ENCODE measurements around the gene HERPUD1. TPM values are rescaled to one million over a fixed set of nuclear protein-coding genes. Genes with fewer than 3 reads are reported as not detected.
"Not testable (repeated sequence)": the region's sequence is repeated elsewhere in the genome, so short reads cannot be mapped to it uniquely, and the experiment has no call there.

HERPUD1 gene
- total RNA-seq, 2 experiments from 2014 or later: 217 to 227 TPM

DNA sequence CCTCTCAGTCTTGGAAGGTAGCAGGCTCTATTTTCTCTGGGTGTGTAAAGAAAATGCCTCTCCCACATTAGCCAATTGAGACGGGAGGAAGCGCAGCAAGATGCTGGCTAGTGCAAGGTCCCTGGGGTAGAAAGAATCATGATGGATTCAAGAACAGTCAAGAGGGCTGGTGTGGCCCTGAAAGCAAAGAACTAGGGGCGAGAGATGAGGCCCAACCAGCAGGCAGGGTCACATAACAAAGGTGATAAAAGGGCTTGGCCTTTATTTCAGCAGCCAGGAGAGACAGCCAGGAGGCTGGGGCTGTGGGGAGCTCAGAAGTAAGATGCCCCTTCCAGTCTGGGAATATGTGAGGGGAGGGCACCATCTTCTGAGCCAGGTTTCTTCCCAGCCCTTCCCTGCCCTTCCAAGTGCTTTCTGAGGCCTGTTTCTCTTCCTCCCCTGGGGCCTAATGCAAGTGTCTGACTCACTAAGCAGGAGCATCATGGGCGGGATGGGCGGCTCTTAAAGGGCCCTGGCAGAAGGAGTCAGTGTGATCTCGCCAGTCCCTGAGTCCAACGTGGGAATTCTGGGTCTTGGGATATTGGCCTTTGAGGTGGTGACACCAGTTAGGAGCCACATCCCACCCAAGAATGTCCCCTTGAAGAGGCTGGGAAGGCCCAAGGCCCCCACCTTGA is 53.5 kb downstream of the HERPUD1 start:
- no peaks in the 10 kb centered on the region for H3K27me3 ChIP-seq (ENCODE audit: control insufficient read depth in 1 of 2, insufficient read depth in 2 of 2, low read length in 2 of 2)
- CTCF ChIA-PET: interaction anchor here (1.3 kb wide), 1 partner anchor 21 kb away, joined by 3 read pairs; no protein-coding TSS in a partner anchor
- intact Hi-C loops (cut with DNase I, micrococcal nuclease): no loop called here
- H3K4me1 ChIP-seq (ENCODE audit: insufficient read depth, low read length): peaks cover 83% of the 10 kb centered on the region
- H3K27ac ChIP-seq (ENCODE audit: low read depth in 1 of 2, low read length in 2 of 2): peak overlapping the region; percentile 33 to 41
- no peak for ATAC-seq (ENCODE audit: poor library complexity)
- POLR2A ChIA-PET: interaction anchor here (1.2 to 1.7 kb wide), 4 partner anchors 10 to 56 kb away, joined by 3 read pairs; no protein-coding TSS in a partner anchor
- peaks cover 45% of the 10 kb centered on the region for H3K36me3 Mint-ChIP-seq (ENCODE audit: low read depth)
- peaks cover 70% of the 10 kb centered on the region for H3K4me1 Mint-ChIP-seq (ENCODE audit: low read depth)
- TF ChIP-seq CTCF (IDR thresholded peaks at IDR 0.05): no peak
- no peaks in the 10 kb centered on the region for H3K9me3 Mint-ChIP-seq
- H3K27me3 Mint-ChIP-seq: no peaks in the 10 kb centered on the region
- no peaks in the 10 kb centered on the region for H3K9me3 ChIP-seq (ENCODE audit: control insufficient read depth in 1 of 2, insufficient read depth in 1 of 2, low read length in 2 of 2)
- peak overlapping the region; percentile 82 for H3K27ac Mint-ChIP-seq
- H3K4me3 Mint-ChIP-seq: peak overlapping the region; percentile 52
- H3K36me3 ChIP-seq (ENCODE audit: insufficient read depth, low read length): peaks cover 29% of the 10 kb centered on the region
- H3K4me3 ChIP-seq (ENCODE audit: low read length): no peak overlapping the region
- DNase-seq: peak in 1 of 14 experiments; percentile 48

GRCh38 chr16:56985962-56986360 is 54.0 kb downstream of the HERPUD1 start:
- POLR2A ChIA-PET: interaction anchor here (1.2 to 1.7 kb wide), 4 partner anchors 10 to 55 kb away, joined by 3 read pairs; no protein-coding TSS in a partner anchor
- no peak for TF ChIP-seq CTCF (IDR thresholded peaks at IDR 0.05)
- Mint-ChIP-seq H3K27me3 (no peaks in the 10 kb centered on the region), H3K4me1 (ENCODE audit: low read depth) (peaks cover 74% of the 10 kb centered on the region), H3K9me3 (no peaks in the 10 kb centered on the region), H3K27ac (peak overlapping the region; percentile 96), H3K4me3 (peak overlapping the region; percentile 51), H3K36me3 (ENCODE audit: low read depth) (peaks cover 50% of the 10 kb centered on the region)
- no peak for DNase-seq
- no peak for ATAC-seq (ENCODE audit: poor library complexity)
- Histone ChIP-seq H3K36me3 (ENCODE audit: insufficient read depth, low read length) (peaks cover 29% of the 10 kb centered on the region), H3K4me3 (ENCODE audit: low read length) (no peak overlapping the region), H3K4me1 (ENCODE audit: insufficient read depth, low read length) (peaks cover 84% of the 10 kb centered on the region), H3K9me3 (ENCODE audit: control insufficient read depth in 1 of 2, insufficient read depth in 1 of 2, low read length in 2 of 2) (no peaks in the 10 kb centered on the region), H3K27ac (ENCODE audit: low read depth in 1 of 2, low read length in 2 of 2) (peak overlapping the region; percentile 33 to 41), H3K27me3 (ENCODE audit: control insufficient read depth in 1 of 2, insufficient read depth in 2 of 2, low read length in 2 of 2) (no peaks in the 10 kb centered on the region)
- CTCF ChIA-PET: interaction anchor here (1.7 kb wide), 1 partner anchor 22 kb away, joined by 6 read pairs; no protein-coding TSS in a partner anchor
- intact Hi-C loops (cut with DNase I, micrococcal nuclease): no loop called here

GRCh38 chr16:56986361-56986760 is 54.4 kb downstream of the HERPUD1 start:
- peak overlapping the region; percentile 99 for H3K4me3 Mint-ChIP-seq
- CTCF ChIA-PET: interaction anchor here (1.7 kb wide), 1 partner anchor 22 kb away, joined by 6 read pairs; no protein-coding TSS in a partner anchor
- Histone ChIP-seq H3K36me3 (ENCODE audit: insufficient read depth, low read length) (peaks cover 29% of the 10 kb centered on the region), H3K4me1 (ENCODE audit: insufficient read depth, low read length) (peaks cover 83% of the 10 kb centered on the region), H3K27me3 (ENCODE audit: control insufficient read depth in 1 of 2, insufficient read depth in 2 of 2, low read length in 2 of 2) (no peaks in the 10 kb centered on the region), H3K4me3 (ENCODE audit: low read length) (no peak overlapping the region), H3K27ac (ENCODE audit: low read depth in 1 of 2, low read length in 2 of 2) (peak overlapping the region; percentile 33 to 41), H3K9me3 (ENCODE audit: control insufficient read depth in 1 of 2, insufficient read depth in 1 of 2, low read length in 2 of 2) (no peaks in the 10 kb centered on the region)
- POLR2A ChIA-PET: interaction anchor here (1.2 to 1.7 kb wide), 4 partner anchors 10 to 55 kb away, joined by 3 read pairs; no protein-coding TSS in a partner anchor
- no peaks in the 10 kb centered on the region for H3K9me3 Mint-ChIP-seq
- peak in 1 of 14 experiments; percentile 11 for DNase-seq
- TF ChIP-seq CTCF (IDR thresholded peaks at IDR 0.05): no peak
- peaks cover 77% of the 10 kb centered on the region for H3K4me1 Mint-ChIP-seq (ENCODE audit: low read depth)
- ATAC-seq (ENCODE audit: poor library complexity): no peak
- H3K27ac Mint-ChIP-seq: peak overlapping the region; percentile 96
- intact Hi-C loops (cut with DNase I, micrococcal nuclease): no loop called here
- H3K36me3 Mint-ChIP-seq (ENCODE audit: low read depth): peaks cover 51% of the 10 kb centered on the region
- H3K27me3 Mint-ChIP-seq: no peaks in the 10 kb centered on the region

GRCh38 chr16:56986908-56987307 is 55.0 kb downstream of the HERPUD1 start:
- H3K27me3 ChIP-seq (ENCODE audit: control insufficient read depth in 1 of 2, insufficient read depth in 2 of 2, low read length in 2 of 2); ATAC-seq (ENCODE audit: poor library complexity); H3K9me3 Mint-ChIP-seq; H3K27me3 Mint-ChIP-seq; H3K9me3 ChIP-seq (ENCODE audit: control insufficient read depth in 1 of 2, insufficient read depth in 1 of 2, low read length in 2 of 2); intact Hi-C loops (cut with DNase I, micrococcal nuclease); DNase-seq: not testable (repeated sequence)
- Histone ChIP-seq H3K4me3 (ENCODE audit: low read length) (peak overlapping the region; percentile 90), H3K36me3 (ENCODE audit: insufficient read depth, low read length) (peaks cover 25% of the 10 kb centered on the region), H3K27ac (ENCODE audit: low read depth in 1 of 2, low read length in 2 of 2) (peak overlapping the region in 1 of 2 donors; percentile 33), H3K4me1 (ENCODE audit: insufficient read depth, low read length) (peaks cover 85% of the 10 kb centered on the region)
- CTCF ChIA-PET: interaction anchor here (0.9 to 1.7 kb wide), 2 partner anchors 19 to 23 kb away, joined by 4 to 6 read pairs; no protein-coding TSS in a partner anchor
- H3K36me3 Mint-ChIP-seq (ENCODE audit: low read depth): peaks cover 50% of the 10 kb centered on the region
- H3K4me3 Mint-ChIP-seq: peak overlapping the region; percentile 99
- POLR2A ChIA-PET: interaction anchor here (3.3 kb wide), 1 partner anchor 54 kb away, joined by 31 read pairs; the partner anchor contains the start of gene HERPUD1
- peaks cover 82% of the 10 kb centered on the region for H3K4me1 Mint-ChIP-seq (ENCODE audit: low read depth)
- peak overlapping the region; percentile 96 for H3K27ac Mint-ChIP-seq

Measured in CD4-positive, alpha-beta T cell (primary cell).